Mucosa of stomach (tissue), 1 donor: Measurements from ENCODE around the gene EXOC4.

ENCODE experiments used
- H3K27me3 ChIP-seq: one replicate; pipeline ENCODE4 v1.7.0; 2013; ENCODE audit warnings: mild to moderate bottlenecking, low read length; ENCODE audit not compliant: control insufficient read depth, insufficient read depth
- H3K36me3 ChIP-seq: one replicate; pipeline ENCODE4 v1.7.0; 2013; ENCODE audit warnings: low read length; ENCODE audit not compliant: control insufficient read depth, insufficient read depth
- H3K4me1 ChIP-seq: one replicate; pipeline ENCODE4 v1.7.0; 2013; ENCODE audit warnings: mild to moderate bottlenecking, low read length; ENCODE audit not compliant: control insufficient read depth, insufficient read depth
- H3K4me3 ChIP-seq: one replicate; pipeline ENCODE4 v1.7.0; 2013; ENCODE audit warnings: low read length
- H3K9ac ChIP-seq: one replicate; pipeline ENCODE4 v1.7.0; 2013; ENCODE audit warnings: mild to moderate bottlenecking, low read length, moderate library complexity
- H3K9me3 ChIP-seq: one replicate; pipeline ENCODE4 v1.7.0; 2013; ENCODE audit warnings: mild to moderate bottlenecking, low read length, moderate library complexity; ENCODE audit not compliant: control insufficient read depth
- donor health status: Pancreatic carcinoma.

The EXOC4 gene

GRCh38 chr7:133510326-133511055 is 257.6 kb downstream of the EXOC4 start:
- H3K36me3 ChIP-seq = no peaks in the 10 kb centered on the region
- no peak overlapping the region for H3K4me3 ChIP-seq
- no peaks in the 10 kb centered on the region for H3K9me3 ChIP-seq
- no peaks in the 10 kb centered on the region for H3K27me3 ChIP-seq
- no peaks in the 10 kb centered on the region for H3K4me1 ChIP-seq
- no peak overlapping the region for H3K9ac ChIP-seq

- Histone ChIP-seq H3K4me3 (no peak overlapping the region), H3K4me1 (no peaks in the 10 kb centered on the region), H3K36me3 (no peaks in the 10 kb centered on the region), H3K9me3 (no peaks in the 10 kb centered on the region), H3K27me3 (no peaks in the 10 kb centered on the region), H3K9ac (no peak overlapping the region)
These were observed 258.4 kb downstream of the EXOC4 start for GRCh38 chr7:133511252-133511651.

GRCh38 chr7:133511708-133512107 is 258.8 kb downstream of the EXOC4 start:
- Histone ChIP-seq H3K4me1 (no peaks in the 10 kb centered on the region), H3K9me3 (no peaks in the 10 kb centered on the region), H3K36me3 (no peaks in the 10 kb centered on the region), H3K4me3 (no peak overlapping the region), H3K27me3 (no peaks in the 10 kb centered on the region), H3K9ac (no peak overlapping the region)

- no peaks in the 10 kb centered on the region for H3K9me3 ChIP-seq
- H3K36me3 ChIP-seq = no peaks in the 10 kb centered on the region
- no peaks in the 10 kb centered on the region for H3K4me1 ChIP-seq
- H3K9ac ChIP-seq = no peak overlapping the region
- no peaks in the 10 kb centered on the region for H3K27me3 ChIP-seq
- H3K4me3 ChIP-seq = no peak overlapping the region
These were observed 259.7 kb downstream of the EXOC4 start for GRCh38 chr7:133512560-133512959.

- no peaks in the 10 kb centered on the region for H3K9me3 ChIP-seq
These were observed 260.7 kb downstream of the EXOC4 start for GRCh38 chr7:133513608-133514007.

GRCh38 chr7:133514551-133514950 is 261.7 kb downstream of the EXOC4 start:
- no peaks in the 10 kb centered on the region for H3K36me3 ChIP-seq
- H3K4me3 ChIP-seq = no peak overlapping the region
- H3K9ac ChIP-seq = no peak overlapping the region
- no peaks in the 10 kb centered on the region for H3K4me1 ChIP-seq
- no peaks in the 10 kb centered on the region for H3K27me3 ChIP-seq
- no peaks in the 10 kb centered on the region for H3K9me3 ChIP-seq

More at GRCh38 chr7:133513608-133514007, 260.7 kb downstream of the EXOC4 start:
- Histone ChIP-seq H3K36me3 (no peaks in the 10 kb centered on the region), H3K4me3 (no peak overlapping the region), H3K27me3 (no peaks in the 10 kb centered on the region), H3K9ac (no peak overlapping the region), H3K4me1 (no peaks in the 10 kb centered on the region)

- Histone ChIP-seq H3K27me3 (no peaks in the 10 kb centered on the region), H3K4me3 (no peak overlapping the region), H3K9ac (no peak overlapping the region), H3K4me1 (no peaks in the 10 kb centered on the region), H3K36me3 (no peaks in the 10 kb centered on the region), H3K9me3 (no peaks in the 10 kb centered on the region)
These were observed 264.9 kb downstream of the EXOC4 start for GRCh38 chr7:133517766-133518165.

- Histone ChIP-seq H3K4me3 (no peak overlapping the region), H3K36me3 (no peaks in the 10 kb centered on the region), H3K4me1 (no peaks in the 10 kb centered on the region), H3K27me3 (no peaks in the 10 kb centered on the region), H3K9ac (no peak overlapping the region), H3K9me3 (no peaks in the 10 kb centered on the region)
These were observed 265.8 kb downstream of the EXOC4 start for GRCh38 chr7:133518718-133519117.

GRCh38 chr7:133520248-133520647 is 267.4 kb downstream of the EXOC4 start:
- Histone ChIP-seq H3K4me1 (no peaks in the 10 kb centered on the region), H3K4me3 (no peak overlapping the region), H3K9me3 (no peaks in the 10 kb centered on the region), H3K9ac (no peak overlapping the region), H3K36me3 (no peaks in the 10 kb centered on the region), H3K27me3 (no peaks in the 10 kb centered on the region)

GRCh38 chr7:133522501-133522900 is 269.6 kb downstream of the EXOC4 start:
- Histone ChIP-seq H3K36me3 (no peaks in the 10 kb centered on the region), H3K27me3 (no peaks in the 10 kb centered on the region), H3K9ac (no peak overlapping the region), H3K4me3 (no peak overlapping the region), H3K4me1 (no peaks in the 10 kb centered on the region), H3K9me3 (no peaks in the 10 kb centered on the region)

- Histone ChIP-seq H3K4me3 (no peak overlapping the region), H3K27me3 (no peaks in the 10 kb centered on the region), H3K4me1 (no peaks in the 10 kb centered on the region), H3K9ac (no peak overlapping the region), H3K36me3 (no peaks in the 10 kb centered on the region), H3K9me3 (no peaks in the 10 kb centered on the region)
These were observed 275.9 kb downstream of the EXOC4 start for GRCh38 chr7:133528796-133529195.

GRCh38 chr7:133529861-133530260 is 277.0 kb downstream of the EXOC4 start:
- H3K9ac ChIP-seq = no peak overlapping the region
- H3K36me3 ChIP-seq = no peaks in the 10 kb centered on the region
- no peaks in the 10 kb centered on the region for H3K4me1 ChIP-seq
- no peak overlapping the region for H3K4me3 ChIP-seq
- H3K9me3 ChIP-seq = no peaks in the 10 kb centered on the region
- H3K27me3 ChIP-seq = no peaks in the 10 kb centered on the region

- H3K4me3 ChIP-seq = no peak overlapping the region
- H3K9ac ChIP-seq = no peak overlapping the region
- H3K36me3 ChIP-seq = no peaks in the 10 kb centered on the region
- H3K9me3 ChIP-seq = no peaks in the 10 kb centered on the region
- no peaks in the 10 kb centered on the region for H3K27me3 ChIP-seq
- H3K4me1 ChIP-seq = no peaks in the 10 kb centered on the region
These were observed 277.8 kb downstream of the EXOC4 start for GRCh38 chr7:133530682-133531081.
